NCI-H2196 (cell line): ENCODE data around the gene RNASE1.
"Not testable (repeated sequence)": the region's sequence is repeated elsewhere in the genome, so short reads cannot be mapped to it uniquely, and the experiment has no call there.

ENCODE experiments used
- DNase-seq: peaks from one replicate; lab custom pipeline; 2025; ENCODE audit not compliant: unreplicated experiment; lab: John Stamatoyannopoulos, UW

Gene RNASE1

DNA sequence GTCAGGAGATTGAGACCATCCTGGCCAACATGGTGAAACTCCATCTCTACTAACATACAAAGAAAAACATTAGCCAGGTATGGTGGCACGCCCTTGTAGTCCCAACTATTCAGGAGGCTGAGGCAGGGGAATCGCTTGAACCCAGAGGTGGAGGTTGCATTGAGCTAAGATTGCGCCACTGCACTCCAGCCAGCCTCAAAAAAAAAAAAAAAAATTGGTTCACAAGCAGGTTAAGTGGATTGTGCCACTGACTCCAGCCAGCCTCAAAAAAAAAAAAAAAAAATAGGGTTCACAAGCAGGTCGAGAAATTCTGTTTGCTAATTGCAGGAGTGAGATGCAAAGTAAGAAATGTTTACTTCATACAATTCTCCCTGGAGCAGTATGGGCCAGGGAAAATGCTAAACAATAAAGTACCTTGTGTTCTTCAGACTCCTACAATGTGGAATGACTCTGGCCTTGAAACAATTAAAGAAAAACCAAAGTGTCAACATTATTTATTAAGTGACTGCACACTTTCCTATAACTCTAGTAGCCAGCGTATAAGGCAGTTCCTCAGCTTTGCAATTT lies 28.3 kb downstream of the RNASE1 start:
- no peak for DNase-seq

DNA sequence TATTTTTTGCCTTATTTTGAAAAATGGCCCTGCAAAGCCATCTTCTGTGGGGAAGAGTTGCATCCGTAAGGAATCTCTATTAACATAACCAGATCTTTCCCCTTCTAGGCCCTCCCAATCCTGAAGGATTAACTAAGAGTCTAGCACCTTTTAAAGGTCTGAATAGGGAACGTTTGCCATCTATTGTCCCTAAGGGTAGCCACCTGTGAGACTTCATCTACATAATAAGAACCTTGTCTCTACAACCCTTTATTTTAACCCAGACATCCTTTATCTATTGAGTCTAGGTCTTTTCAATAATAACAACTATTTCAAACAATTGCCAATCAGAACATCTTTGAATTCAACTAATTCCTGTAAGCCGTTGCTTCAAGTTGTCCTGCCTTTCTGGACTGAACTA lies 30.0 kb downstream of the RNASE1 start:
- DNase-seq, result no peak

DNA sequence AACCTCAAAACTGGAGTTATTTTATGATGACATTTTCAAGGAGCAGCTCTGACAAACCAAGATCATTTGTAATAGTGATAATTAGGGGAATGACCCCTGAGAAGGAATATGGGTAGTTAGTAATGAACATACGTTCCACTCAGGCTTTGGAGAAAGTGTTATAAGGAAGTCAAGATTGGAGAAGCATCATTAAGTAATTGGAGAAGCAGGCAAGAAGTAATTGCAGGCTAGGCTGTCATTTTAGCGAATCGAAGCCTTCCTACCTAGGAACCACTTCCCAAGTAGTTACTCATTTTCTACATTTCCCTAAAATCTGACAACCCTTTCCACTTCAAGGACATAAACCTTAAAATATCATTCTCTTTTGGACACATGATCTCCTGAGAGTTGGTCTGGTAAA lies 33.2 kb downstream of the RNASE1 start:
- no peak for DNase-seq

DNA sequence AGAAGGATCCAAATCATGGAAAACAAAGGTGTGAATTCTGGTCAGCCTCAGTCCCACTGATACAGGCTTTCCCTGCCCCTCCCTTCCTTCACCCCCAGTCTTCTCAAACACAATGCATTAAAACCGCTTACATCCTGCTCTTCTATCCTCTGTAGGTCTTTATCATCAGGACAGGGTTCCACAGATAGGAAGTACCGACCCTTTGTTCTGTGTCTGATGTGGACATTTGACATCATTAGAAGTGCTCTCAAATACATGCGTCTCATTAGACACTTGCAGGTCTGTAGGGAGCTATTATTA lies 34.1 kb downstream of the RNASE1 start:
- no peak for DNase-seq

DNA sequence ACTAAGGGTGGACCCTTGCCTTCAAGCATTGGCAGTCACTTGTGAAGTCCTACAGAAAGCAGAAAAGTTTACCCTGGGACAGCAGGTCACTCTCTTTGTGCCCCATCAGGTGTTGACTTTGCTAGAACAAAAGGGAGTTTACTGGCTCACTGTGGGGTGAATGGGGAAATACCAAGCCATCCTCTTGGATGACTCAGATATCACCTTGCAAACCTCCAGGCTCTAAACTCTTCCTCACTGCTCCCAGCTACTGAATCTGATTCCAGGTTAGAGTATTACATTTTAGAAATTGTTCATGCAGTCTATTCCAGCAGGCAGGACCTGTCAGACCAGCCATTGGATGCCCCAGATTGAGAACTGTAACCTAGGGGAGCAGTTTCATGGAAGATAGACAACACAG lies 41.7 kb downstream of the RNASE1 start:
- DNase-seq, result no peak

DNA sequence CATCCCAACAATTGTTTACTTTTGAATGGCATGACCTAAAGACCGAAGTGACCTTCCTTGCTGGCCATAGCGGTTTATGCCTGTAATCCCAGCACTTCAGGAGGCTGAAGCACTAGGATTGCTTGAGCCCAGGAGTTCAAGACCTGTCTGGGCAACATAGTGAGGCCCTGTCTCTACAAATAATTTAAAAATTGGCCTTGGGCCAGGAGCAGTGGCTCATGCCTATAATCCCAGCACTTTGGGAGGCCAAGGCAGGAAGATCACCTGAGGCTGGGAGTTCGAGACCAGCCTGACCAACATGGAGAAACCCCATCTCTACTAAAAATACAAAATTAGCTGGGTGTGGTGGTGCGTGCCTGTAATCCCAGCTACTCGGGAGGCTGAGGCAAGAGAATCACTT lies 43.2 kb downstream of the RNASE1 start:
- DNase-seq, result not testable (repeated sequence)

DNA sequence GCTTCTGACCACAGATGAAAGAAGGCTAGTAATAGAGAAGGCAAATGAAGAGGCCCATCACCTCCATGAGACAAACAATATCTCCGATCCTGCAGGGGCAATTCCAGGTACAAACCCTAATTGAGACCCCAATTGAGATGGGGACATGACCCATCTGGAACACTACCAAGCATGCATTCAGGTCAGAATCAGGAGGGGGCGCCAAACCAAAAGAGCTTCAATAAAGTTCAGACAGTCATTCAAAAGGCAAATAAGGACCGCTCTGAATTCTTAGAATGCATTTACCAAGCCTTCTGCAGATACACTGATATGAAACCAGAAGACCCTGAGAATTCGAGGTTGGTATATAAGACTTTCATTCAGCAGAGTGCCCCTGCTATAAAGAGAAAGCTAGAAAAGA lies 44.7 kb downstream of the RNASE1 start:
- DNase-seq, result no peak

DNA sequence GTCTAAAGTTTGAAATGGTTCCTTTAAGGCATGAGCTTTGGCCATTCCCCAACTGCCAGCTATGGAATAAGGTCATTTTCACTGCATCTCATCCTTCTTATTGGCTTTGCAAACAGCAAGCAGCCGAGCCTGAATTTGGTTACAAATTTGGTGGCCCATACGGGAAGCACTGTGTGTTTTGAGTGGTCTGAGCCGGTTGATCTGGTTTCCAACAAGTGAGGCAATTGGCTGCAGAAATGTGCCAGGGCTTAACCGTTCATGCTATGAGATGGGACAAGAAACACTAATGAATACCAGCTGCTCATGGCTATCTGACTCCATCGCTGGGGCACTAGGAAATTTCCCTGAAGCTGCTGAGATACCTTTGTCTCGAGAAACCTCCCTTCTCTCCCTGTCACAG lies 47.6 kb downstream of the RNASE1 start:
- no peak for DNase-seq

DNA sequence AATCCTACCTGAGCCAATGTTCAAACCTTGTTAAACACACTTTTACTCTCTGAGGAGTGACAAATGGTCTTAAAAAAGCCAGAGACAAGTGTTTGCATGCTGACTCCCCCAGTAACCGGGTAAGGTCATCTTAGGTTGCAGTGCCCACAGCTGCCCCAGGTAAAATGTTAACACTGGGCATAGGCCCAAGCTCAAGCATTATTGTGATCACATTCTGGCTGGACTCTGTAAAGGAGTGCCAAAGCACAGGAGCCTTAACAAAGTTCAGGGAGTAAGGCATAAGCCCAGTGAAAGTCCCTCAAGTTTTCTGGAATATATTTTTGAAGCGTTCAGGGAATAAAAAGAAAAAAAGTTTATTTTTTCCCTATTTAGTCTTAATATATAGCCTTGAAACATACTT lies 48.3 kb downstream of the RNASE1 start:
- DNase-seq, result no peak

DNA sequence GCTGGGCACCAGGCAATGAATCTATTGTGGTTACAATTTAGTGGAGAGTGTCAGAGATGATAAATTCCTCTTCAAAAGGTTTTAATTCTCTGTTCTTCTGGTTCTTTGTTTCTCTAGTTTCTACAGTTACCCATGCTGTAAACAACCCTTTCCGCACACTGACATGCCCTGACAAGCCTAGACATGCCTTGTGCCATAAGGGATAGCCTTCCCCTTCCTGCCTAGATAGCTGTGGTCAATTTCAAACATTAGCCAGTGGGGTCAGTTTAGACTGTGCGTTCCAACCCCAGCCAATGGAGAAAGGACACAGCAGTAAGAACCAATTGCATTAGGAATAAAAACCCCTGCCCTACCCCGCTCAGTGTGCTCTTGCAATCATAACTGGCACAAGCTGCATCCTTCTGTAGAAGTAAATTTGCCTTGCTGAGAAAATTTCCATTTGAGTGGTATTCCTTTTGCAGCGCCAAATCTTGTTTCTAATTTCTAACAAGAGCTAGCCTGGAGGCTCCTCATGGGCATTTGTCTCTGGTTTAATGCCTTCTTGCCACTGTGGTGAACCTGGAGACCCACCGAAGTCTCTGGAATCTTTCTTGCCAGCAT lies 50.6 kb downstream of the RNASE1 start:
- no peak for DNase-seq
